ENCODE results near the gene COX6B2.
A peak's percentile ranks its signal among the peaks of the same experiment; 100 is the strongest.
"Not testable (repeated sequence)": the region's sequence is repeated elsewhere in the genome, so short reads cannot be mapped to it uniquely, and the experiment has no call there.

COX6B2 gene

GRCh38 chr19:55333870-55334269 lies 20.6 kb downstream of the COX6B2 start:
- Histone ChIP-seq H3K27ac (ENCODE audit: low read depth, low read length) (no peak overlapping the region), H3K9me3 (ENCODE audit: control insufficient read depth, insufficient read depth, low read depth, low read length) (no peaks in the 10 kb centered on the region), H3K36me3 (ENCODE audit: control insufficient read depth, insufficient read depth, low read length) (no peaks in the 10 kb centered on the region), H3K9ac (ENCODE audit: low read length) (no peak overlapping the region), H3K4me1 (ENCODE audit: control insufficient read depth, insufficient read depth, low read length) (peaks cover 13% of the 10 kb centered on the region), H3K4me3 (ENCODE audit: low read depth, low read length) (no peak overlapping the region), H3K27me3 (ENCODE audit: control insufficient read depth, insufficient read depth, low read length) (no peaks in the 10 kb centered on the region)

GRCh38 chr19:55329791-55330190 lies 24.7 kb downstream of the COX6B2 start:
- not testable (repeated sequence) for H3K4me1 ChIP-seq (ENCODE audit: control insufficient read depth, insufficient read depth, low read length); H3K9ac ChIP-seq (ENCODE audit: low read length); H3K9me3 ChIP-seq (ENCODE audit: control insufficient read depth, insufficient read depth, low read depth, low read length); H3K27me3 ChIP-seq (ENCODE audit: control insufficient read depth, insufficient read depth, low read length); H3K36me3 ChIP-seq (ENCODE audit: control insufficient read depth, insufficient read depth, low read length); H3K27ac ChIP-seq (ENCODE audit: low read depth, low read length); H3K4me3 ChIP-seq (ENCODE audit: low read depth, low read length)

- not testable (repeated sequence) for H3K4me3 ChIP-seq (ENCODE audit: low read depth, low read length); H3K36me3 ChIP-seq (ENCODE audit: control insufficient read depth, insufficient read depth, low read length); H3K4me1 ChIP-seq (ENCODE audit: control insufficient read depth, insufficient read depth, low read length); H3K9ac ChIP-seq (ENCODE audit: low read length); H3K27me3 ChIP-seq (ENCODE audit: control insufficient read depth, insufficient read depth, low read length); H3K9me3 ChIP-seq (ENCODE audit: control insufficient read depth, insufficient read depth, low read depth, low read length); H3K27ac ChIP-seq (ENCODE audit: low read depth, low read length)
These were observed 25.7 kb downstream of the COX6B2 start for GRCh38 chr19:55328774-55329318.

GRCh38 chr19:55325172-55325571 lies 29.3 kb downstream of the COX6B2 start, which contains the start of gene TMEM150B:
TMEM150B (minus strand) TSS chr19:55325341; CDS start chr19:55321036, 4,305 bp downstream.
- H3K36me3 ChIP-seq (ENCODE audit: control insufficient read depth, insufficient read depth, low read length) = no peaks in the 10 kb centered on the region
- H3K4me1 ChIP-seq (ENCODE audit: control insufficient read depth, insufficient read depth, low read length) = no peaks in the 10 kb centered on the region
- H3K4me3 ChIP-seq (ENCODE audit: low read depth, low read length) = no peak within 1 kb of the TSS
- H3K9ac ChIP-seq (ENCODE audit: low read length) = no peak within 1 kb of the TSS
- no peaks in the 10 kb centered on the region for H3K9me3 ChIP-seq (ENCODE audit: control insufficient read depth, insufficient read depth, low read depth, low read length)
- H3K27me3 ChIP-seq (ENCODE audit: control insufficient read depth, insufficient read depth, low read length) = no peaks in the 10 kb centered on the region
- H3K27ac ChIP-seq (ENCODE audit: low read depth, low read length) = no peak within 1 kb of the TSS

GRCh38 chr19:55324662-55325061 lies 29.9 kb downstream of the COX6B2 start:
- Histone ChIP-seq H3K36me3 (ENCODE audit: control insufficient read depth, insufficient read depth, low read length) (no peaks in the 10 kb centered on the region), H3K4me1 (ENCODE audit: control insufficient read depth, insufficient read depth, low read length) (peaks cover 4% of the 10 kb centered on the region; the same call in 1 of the 2 replicates), H3K27me3 (ENCODE audit: control insufficient read depth, insufficient read depth, low read length) (no peaks in the 10 kb centered on the region), H3K4me3 (ENCODE audit: low read depth, low read length) (no peak overlapping the region), H3K9ac (ENCODE audit: low read length) (no peak overlapping the region), H3K9me3 (ENCODE audit: control insufficient read depth, insufficient read depth, low read depth, low read length) (no peaks in the 10 kb centered on the region), H3K27ac (ENCODE audit: low read depth, low read length) (no peak overlapping the region)

- no peaks in the 10 kb centered on the region for H3K9me3 ChIP-seq (ENCODE audit: control insufficient read depth, insufficient read depth, low read depth, low read length)
- no peak overlapping the region for H3K27ac ChIP-seq (ENCODE audit: low read depth, low read length)
- H3K27me3 ChIP-seq (ENCODE audit: control insufficient read depth, insufficient read depth, low read length) = no peaks in the 10 kb centered on the region
- H3K4me1 ChIP-seq (ENCODE audit: control insufficient read depth, insufficient read depth, low read length) = peaks cover 4% of the 10 kb centered on the region; the same call in 1 of the 2 replicates
- H3K36me3 ChIP-seq (ENCODE audit: control insufficient read depth, insufficient read depth, low read length) = no peaks in the 10 kb centered on the region
- no peak overlapping the region for H3K4me3 ChIP-seq (ENCODE audit: low read depth, low read length)
- H3K9ac ChIP-seq (ENCODE audit: low read length) = no peak overlapping the region
These were observed 32.2 kb downstream of the COX6B2 start for GRCh38 chr19:55322204-55322885.

GRCh38 chr19:55321466-55322137 lies 32.9 kb downstream of the COX6B2 start:
- Histone ChIP-seq H3K36me3 (ENCODE audit: control insufficient read depth, insufficient read depth, low read length) (no peaks in the 10 kb centered on the region), H3K27me3 (ENCODE audit: control insufficient read depth, insufficient read depth, low read length) (no peaks in the 10 kb centered on the region), H3K27ac (ENCODE audit: low read depth, low read length) (no peak overlapping the region), H3K4me3 (ENCODE audit: low read depth, low read length) (no peak overlapping the region), H3K9me3 (ENCODE audit: control insufficient read depth, insufficient read depth, low read depth, low read length) (no peaks in the 10 kb centered on the region), H3K9ac (ENCODE audit: low read length) (no peak overlapping the region), H3K4me1 (ENCODE audit: control insufficient read depth, insufficient read depth, low read length) (peaks cover 4% of the 10 kb centered on the region; the same call in 1 of the 2 replicates)

- Histone ChIP-seq H3K27me3 (ENCODE audit: control insufficient read depth, insufficient read depth, low read length) (no peaks in the 10 kb centered on the region), H3K4me3 (ENCODE audit: low read depth, low read length) (no peak overlapping the region), H3K4me1 (ENCODE audit: control insufficient read depth, insufficient read depth, low read length) (peaks cover 4% of the 10 kb centered on the region; the same call in 1 of the 2 replicates), H3K36me3 (ENCODE audit: control insufficient read depth, insufficient read depth, low read length) (no peaks in the 10 kb centered on the region), H3K9ac (ENCODE audit: low read length) (no peak overlapping the region), H3K27ac (ENCODE audit: low read depth, low read length) (no peak overlapping the region), H3K9me3 (ENCODE audit: control insufficient read depth, insufficient read depth, low read depth, low read length) (no peaks in the 10 kb centered on the region)
These were observed 33.6 kb downstream of the COX6B2 start for GRCh38 chr19:55320844-55321419.

GRCh38 chr19:55319785-55320184 lies 34.7 kb downstream of the COX6B2 start:
- Histone ChIP-seq H3K27me3 (ENCODE audit: control insufficient read depth, insufficient read depth, low read length) (no peaks in the 10 kb centered on the region), H3K27ac (ENCODE audit: low read depth, low read length) (no peak overlapping the region), H3K4me3 (ENCODE audit: low read depth, low read length) (peak overlapping the region; percentile 56), H3K36me3 (ENCODE audit: control insufficient read depth, insufficient read depth, low read length) (no peaks in the 10 kb centered on the region), H3K9ac (ENCODE audit: low read length) (no peak overlapping the region), H3K9me3 (ENCODE audit: control insufficient read depth, insufficient read depth, low read depth, low read length) (no peaks in the 10 kb centered on the region), H3K4me1 (ENCODE audit: control insufficient read depth, insufficient read depth, low read length) (peaks cover 4% of the 10 kb centered on the region; the same call in 1 of the 2 replicates)

GRCh38 chr19:55316646-55317045 lies 37.9 kb downstream of the COX6B2 start:
- H3K27me3 ChIP-seq (ENCODE audit: control insufficient read depth, insufficient read depth, low read length) = no peaks in the 10 kb centered on the region
- H3K4me1 ChIP-seq (ENCODE audit: control insufficient read depth, insufficient read depth, low read length) = peaks cover 4% of the 10 kb centered on the region; the same call in 1 of the 2 replicates
- H3K9me3 ChIP-seq (ENCODE audit: control insufficient read depth, insufficient read depth, low read depth, low read length) = no peaks in the 10 kb centered on the region
- no peak overlapping the region for H3K27ac ChIP-seq (ENCODE audit: low read depth, low read length)
- H3K9ac ChIP-seq (ENCODE audit: low read length) = no peak overlapping the region
- H3K4me3 ChIP-seq (ENCODE audit: low read depth, low read length) = no peak overlapping the region
- no peaks in the 10 kb centered on the region for H3K36me3 ChIP-seq (ENCODE audit: control insufficient read depth, insufficient read depth, low read length)
